ENCODE measurements around the gene HNMT. TPM values are rescaled to one million over a fixed set of nuclear protein-coding genes. Genes with fewer than 3 reads are reported as not detected.

The HNMT gene
- total and polyA plus RNA-seq, 2 of the 13 experiments (the other 11 are each of a cell fraction or from before 2014, with no cell fraction given): 279 to 309 TPM

- no peak overlapping the region for H2AFZ ChIP-seq (ENCODE audit: low read length)
- no peaks in the 10 kb centered on the region for H3K9me3 ChIP-seq (ENCODE audit: low read length)
- no peaks in the 10 kb centered on the region for H3K36me3 ChIP-seq (replicated peaks in 1 of 2; ENCODE audit: control insufficient read depth in 1 of 2, insufficient read depth in 2 of 2, low read length in 2 of 2)
- TF ChIP-seq NFYC (CRISPR knock-in tag; IDR thresholded peaks at IDR 0.05) (no peak), ZFP62 (CRISPR knock-in tag; IDR thresholded peaks at IDR 0.05) (no peak), ZBTB33 (CRISPR knock-in tag; IDR thresholded peaks at IDR 0.05) (no peak), NAIF1 (CRISPR knock-in tag; IDR thresholded peaks at IDR 0.05; ENCODE audit: borderline replicate concordance) (no peak), ZNF784 (CRISPR knock-in tag; IDR thresholded peaks at IDR 0.05; ENCODE audit: borderline replicate concordance) (no peak), ZNF550 (CRISPR knock-in tag; IDR thresholded peaks at IDR 0.05; ENCODE audit: borderline replicate concordance) (no peak), NFE2L2 (IDR thresholded peaks at IDR 0.05; ENCODE audit: low read length) (no peak), MXI1 (IDR thresholded peaks at IDR 0.05; ENCODE audit: borderline replicate concordance, low read depth, low read length) (no peak), ZNF331 (CRISPR knock-in tag; IDR thresholded peaks at IDR 0.05) (no peak), AKNA (CRISPR knock-in tag; IDR thresholded peaks at IDR 0.05; ENCODE audit: borderline replicate concordance) (no peak), HDAC1 (CRISPR knock-in tag; IDR thresholded peaks at IDR 0.05) (no peak), SRY (CRISPR knock-in tag; IDR thresholded peaks at IDR 0.05) (no peak), ELK4 (CRISPR knock-in tag; IDR thresholded peaks at IDR 0.05; ENCODE audit: borderline replicate concordance) (no peak)
- H3K9ac ChIP-seq (ENCODE audit: insufficient read depth, low read depth, low read length): no peak overlapping the region
- no peak overlapping the region for H3K4me3 ChIP-seq (replicated peaks in 1 of 3; ENCODE audit: insufficient read depth in 1 of 3, low read depth in 2 of 3, low read length in 3 of 3)
- no peaks in the 10 kb centered on the region for H3K4me1 ChIP-seq (ENCODE audit: insufficient read depth, low read length)
- FAIRE-seq: no peak
- ChIA-PET POLR2A (no interaction called here), CTCF (ENCODE audit: low intra/inter-chr PET ratio, low total read pairs) (no interaction called here)
- no peak overlapping the region for H3K27ac ChIP-seq (ENCODE audit: extremely low read length, insufficient read depth, low read length)
- H3K79me2 ChIP-seq (ENCODE audit: insufficient read depth, low read length): no peaks in the 10 kb centered on the region
- intact Hi-C loops (cut with micrococcal nuclease; ENCODE audit: unreplicated experiment) (no loop called here), in situ Hi-C loops (cut with HindIII; ENCODE audit: extremely low pct_ligation_motif_present, low pct_unique_long_range_greater_than_20kb) (no loop called here)
- no peaks in the 10 kb centered on the region for H4K20me1 ChIP-seq (ENCODE audit: insufficient read depth, low read length)
- no peak overlapping the region for H3K4me2 ChIP-seq (ENCODE audit: low read depth, low read length)
- ATAC-seq: no peak
- WGBS (ENCODE audit: low lambda C conversion rate): 65% methylated on average over 3 of the region's 3 CpGs
- BruUV-seq (replicated peaks): no TSS peak
- DNase-seq (ENCODE audit: low spot score): no peak
- peaks cover 0 to 8% of the 10 kb centered on the region in 2 experiments; a peak in 2 of 5 replicates for H3K27me3 ChIP-seq (ENCODE audit: control insufficient read depth in 1 of 2, insufficient read depth in 2 of 2, low read length in 2 of 2)
These were observed 78.0 kb downstream of the HNMT start for GRCh38 chr2:138042311-138042710.

Measured in HepG2 (cell line).